Frontal cortex (tissue), 4 donors: ENCODE measurements around the gene EIF3CL. TPM values are rescaled to one million over a fixed set of nuclear protein-coding genes. Genes with fewer than 3 reads are reported as not detected.
"Not testable (repeated sequence)": the region's sequence is repeated elsewhere in the genome, so short reads cannot be mapped to it uniquely, and the experiment has no call there.

Source experiments
- DNase-seq, 2 donors: peaks; one replicate each; pipeline ENCODE4 v3.0.0; 2012; ENCODE audit warnings: low spot score in 2 of 2
- FAIRE-seq: peaks from 2 replicates; lab custom pipeline; 2012; peaks lifted over from hg19 to GRCh38; lab: Jason Lieb, UNC
- small RNA-seq: library from RNA; depleted of rRNA; stranded (forward); fragments of <200 nt; gene quantifications from one replicate; pipeline ENCODE3, GENCODE V24; 2014
- total RNA-seq: library from RNA; depleted of rRNA; stranded (reverse); fragments of >200 nt; gene quantifications from one replicate; pipeline ENCODE4 v1.2.3, GENCODE V29; 2014
- donor health status: control.
- donor health status: control.
- donor health status: control.

The EIF3CL gene
- total RNA-seq, 1 donor from 2014 or later = 121 TPM

GRCh38 chr16:28367926-28368325 lies 35.7 kb downstream of the EIF3CL start:
- DNase-seq, FAIRE-seq: not testable (repeated sequence)

DNA sequence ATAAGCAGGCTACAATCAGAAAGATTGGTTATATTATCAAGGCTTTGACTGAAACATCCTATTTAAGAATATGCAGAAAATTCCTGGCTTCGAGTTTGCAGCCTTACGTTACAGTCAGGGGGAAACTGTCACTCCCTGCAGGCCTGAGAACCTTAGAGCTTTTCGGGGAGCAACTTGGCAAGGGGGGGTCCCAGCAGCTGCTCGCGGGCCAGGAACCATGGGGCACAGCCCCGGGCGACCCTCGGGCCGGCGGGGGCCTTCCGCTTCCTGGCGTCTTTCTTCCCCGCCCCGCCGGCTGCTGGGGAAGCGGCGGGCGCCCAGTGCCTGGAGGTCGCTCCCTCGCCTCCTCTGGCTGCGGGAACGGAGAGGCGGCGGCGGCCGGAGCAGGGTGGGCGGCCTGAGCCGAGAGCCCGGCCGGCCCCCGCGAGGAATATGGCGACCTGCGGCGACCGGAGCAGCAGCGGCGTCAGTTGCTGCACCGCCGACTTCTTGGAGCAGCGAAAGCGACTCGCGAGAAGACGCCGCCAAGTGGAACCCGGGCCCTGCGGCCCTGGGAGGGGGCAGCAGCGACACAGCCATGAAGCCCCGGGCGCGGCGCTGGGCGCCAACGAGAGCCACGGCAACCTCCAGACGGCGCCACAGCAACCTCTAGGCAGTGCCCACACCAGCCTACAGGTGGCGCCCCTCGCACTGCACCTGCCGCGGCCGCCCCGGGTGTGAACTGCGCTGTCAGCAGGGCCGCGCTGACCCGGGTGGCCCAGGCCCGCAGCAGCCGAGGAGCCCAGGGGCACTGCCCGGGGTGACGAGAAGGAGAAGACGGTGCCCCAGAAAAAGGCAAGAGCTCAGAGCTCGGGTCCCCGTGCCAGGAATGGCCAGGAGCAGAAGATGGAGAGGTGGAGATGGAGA lies 39.1 kb downstream of the EIF3CL start:
- not testable (repeated sequence) for DNase-seq, FAIRE-seq

DNA sequence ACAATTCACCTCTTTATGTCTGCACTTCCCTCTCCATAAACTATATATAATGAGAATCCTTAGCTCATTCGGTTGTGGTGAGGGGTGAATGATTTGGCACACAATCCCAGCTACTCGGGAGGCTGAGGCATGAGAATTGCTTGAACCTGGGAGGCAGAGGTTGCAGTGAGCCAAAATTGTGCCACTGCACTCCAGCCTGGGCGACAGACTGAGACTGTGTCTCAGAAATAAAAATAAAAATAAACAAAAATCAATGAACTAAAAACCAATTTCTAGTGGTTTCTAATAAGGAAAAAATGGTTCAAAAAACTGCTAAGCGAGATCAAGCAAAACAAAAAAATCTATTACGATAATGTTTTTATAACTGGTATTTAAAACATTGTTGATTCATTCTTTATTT lies 40.2 kb downstream of the EIF3CL start, which contains the start of gene NPIPB6:
NPIPB6 (minus strand) TSS at position 101 of the 400 bp plus-strand sequence. CDS start 686 bp downstream, outside the sequence.
- not testable (repeated sequence) for DNase-seq, FAIRE-seq

GRCh38 chr16:28362600-28362999 lies 41.0 kb downstream of the EIF3CL start:
- FAIRE-seq, DNase-seq: not testable (repeated sequence)

DNA sequence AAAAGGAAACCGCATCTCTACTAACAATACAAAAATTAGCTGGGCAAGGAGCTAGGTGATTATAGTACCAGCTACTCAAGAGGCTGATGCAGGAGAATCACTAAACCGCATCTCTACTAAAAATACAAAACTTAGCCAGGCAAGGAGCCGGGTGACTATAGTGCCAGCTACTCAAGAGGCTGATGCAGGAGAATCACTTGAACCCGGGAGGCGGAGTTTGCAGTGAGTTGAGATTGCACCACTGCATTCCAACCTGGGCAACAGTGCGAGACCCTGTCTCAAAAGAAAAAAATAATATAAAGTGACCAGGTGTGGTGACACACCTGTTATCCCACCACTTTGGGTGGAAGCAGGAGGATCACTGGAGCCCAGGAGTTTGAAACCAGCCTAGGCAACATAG lies 65.4 kb downstream of the EIF3CL start:
- not testable (repeated sequence) for DNase-seq, FAIRE-seq

DNA sequence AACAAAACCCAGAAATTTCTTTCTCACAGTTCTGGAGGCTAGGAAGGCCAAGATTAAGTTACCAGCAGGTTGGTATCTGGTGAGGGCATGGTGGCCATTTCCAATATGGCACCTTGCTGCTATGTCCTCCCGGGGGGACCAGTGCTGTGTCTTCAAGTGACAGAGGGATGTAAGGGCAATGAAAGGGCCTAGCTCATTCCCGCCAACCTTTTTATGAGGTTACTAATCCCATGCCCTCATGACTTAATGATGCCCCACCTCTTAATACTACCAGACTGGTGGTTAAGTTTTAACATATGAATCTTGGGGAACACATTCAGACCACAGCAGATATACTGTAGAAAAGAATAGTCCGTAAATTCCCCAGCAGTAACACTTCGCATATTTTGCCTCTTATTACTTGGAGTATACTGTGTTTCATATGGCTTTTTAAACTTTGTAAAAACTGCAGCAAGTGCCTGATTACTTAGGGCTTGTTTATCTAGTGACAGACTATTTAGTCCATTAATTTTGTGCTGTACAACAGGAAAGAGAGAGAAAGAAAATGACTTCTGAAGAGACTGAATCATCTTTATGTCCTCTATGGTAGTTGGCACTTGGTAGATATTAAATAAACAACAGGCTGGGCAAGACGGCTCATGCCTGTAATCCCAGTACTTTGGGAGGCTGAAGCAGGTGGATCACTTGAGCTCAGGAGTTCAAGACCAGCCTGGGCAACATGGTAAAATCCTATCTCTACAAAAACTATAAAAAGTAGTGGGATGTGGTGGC lies 66.5 kb downstream of the EIF3CL start:
- FAIRE-seq, DNase-seq: not testable (repeated sequence)

GRCh38 chr16:28335678-28336077 lies 68.0 kb downstream of the EIF3CL start:
- DNase-seq, FAIRE-seq: not testable (repeated sequence)

DNA sequence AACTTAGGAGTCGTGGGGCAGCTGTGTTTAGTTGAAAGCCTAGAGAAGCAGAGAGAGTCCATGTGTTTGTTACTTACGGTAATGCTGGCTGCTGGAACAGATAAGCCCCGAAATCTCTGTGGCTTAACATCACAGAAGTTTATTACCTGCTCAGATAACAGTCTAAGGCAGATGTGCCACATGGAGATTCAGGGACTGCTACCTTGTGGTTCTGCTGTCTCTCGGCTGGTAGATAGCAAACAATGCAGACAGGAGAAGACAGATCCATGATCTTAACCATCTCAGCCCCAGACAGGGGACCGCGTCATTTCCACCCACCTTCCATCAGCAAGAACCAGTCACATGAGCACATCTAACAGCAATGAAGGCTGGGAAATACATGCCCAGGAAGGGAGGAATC lies 71.0 kb downstream of the EIF3CL start:
- DNase-seq, FAIRE-seq: not testable (repeated sequence)

- FAIRE-seq, DNase-seq: not testable (repeated sequence)
Measured at GRCh38 chr16:28330981-28331380, 72.7 kb downstream of the EIF3CL start.

DNA sequence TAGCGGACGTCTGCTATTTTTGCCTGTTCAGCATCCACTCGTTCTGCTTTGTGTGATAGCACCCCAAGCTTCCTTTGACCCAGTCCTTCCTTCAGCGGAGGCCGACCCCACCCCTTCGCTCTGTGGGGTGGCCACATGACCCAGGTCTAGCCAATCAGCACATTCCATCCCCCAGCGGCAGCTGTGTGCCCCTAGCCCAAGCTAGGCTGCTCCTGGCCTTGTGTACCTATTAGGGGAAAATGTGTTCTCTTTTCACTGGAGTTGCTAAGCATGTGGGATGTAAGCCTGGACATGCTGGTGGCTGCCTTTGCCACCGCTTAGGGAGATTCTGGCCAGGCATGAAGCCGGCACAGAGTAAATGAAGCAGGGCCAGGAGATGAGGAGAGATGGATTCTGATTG lies 73.4 kb downstream of the EIF3CL start:
- not testable (repeated sequence) for FAIRE-seq, DNase-seq

Small RNAs within 50 kb of the gene (small RNA-seq; reads per million reads assigned to genes)
- not detected for gene AC138904.2
- not detected for gene MIR6862-1

Other genes with a start within 250 kb of the EIF3CL start
- 59.1 TPM for gene XPO6, start 191.9 kb downstream of the EIF3CL start, total RNA-seq
- 13.9 TPM for gene SBK1, start 111.3 kb downstream of the EIF3CL start, total RNA-seq
- 0.82 TPM for gene NPIPB6, start 40.3 kb downstream of the EIF3CL start, total RNA-seq
- not detected for gene NPIPB7, start 68.5 kb upstream of the EIF3CL start, total RNA-seq
- gene CLN3, start 88.2 kb upstream of the EIF3CL start, total RNA-seq = 12.6 TPM
- under 0.01 TPM for gene APOBR, start 90.8 kb upstream of the EIF3CL start, total RNA-seq
- not detected for gene IL27, start 103.0 kb upstream of the EIF3CL start, total RNA-seq
- gene NUPR1, start 135.1 kb upstream of the EIF3CL start, total RNA-seq = under 0.01 TPM
- gene SGF29, start 150.1 kb upstream of the EIF3CL start, total RNA-seq = 21.6 TPM
- 0.41 TPM for gene SULT1A2, start 193.2 kb upstream of the EIF3CL start, total RNA-seq
- gene SULT1A1, start 206.2 kb upstream of the EIF3CL start, total RNA-seq = 5.7 TPM
- not detected for gene NPIPB8, start 234.2 kb upstream of the EIF3CL start, total RNA-seq